ENCODE measurements around the gene ZGPAT.

ZGPAT gene

DNA sequence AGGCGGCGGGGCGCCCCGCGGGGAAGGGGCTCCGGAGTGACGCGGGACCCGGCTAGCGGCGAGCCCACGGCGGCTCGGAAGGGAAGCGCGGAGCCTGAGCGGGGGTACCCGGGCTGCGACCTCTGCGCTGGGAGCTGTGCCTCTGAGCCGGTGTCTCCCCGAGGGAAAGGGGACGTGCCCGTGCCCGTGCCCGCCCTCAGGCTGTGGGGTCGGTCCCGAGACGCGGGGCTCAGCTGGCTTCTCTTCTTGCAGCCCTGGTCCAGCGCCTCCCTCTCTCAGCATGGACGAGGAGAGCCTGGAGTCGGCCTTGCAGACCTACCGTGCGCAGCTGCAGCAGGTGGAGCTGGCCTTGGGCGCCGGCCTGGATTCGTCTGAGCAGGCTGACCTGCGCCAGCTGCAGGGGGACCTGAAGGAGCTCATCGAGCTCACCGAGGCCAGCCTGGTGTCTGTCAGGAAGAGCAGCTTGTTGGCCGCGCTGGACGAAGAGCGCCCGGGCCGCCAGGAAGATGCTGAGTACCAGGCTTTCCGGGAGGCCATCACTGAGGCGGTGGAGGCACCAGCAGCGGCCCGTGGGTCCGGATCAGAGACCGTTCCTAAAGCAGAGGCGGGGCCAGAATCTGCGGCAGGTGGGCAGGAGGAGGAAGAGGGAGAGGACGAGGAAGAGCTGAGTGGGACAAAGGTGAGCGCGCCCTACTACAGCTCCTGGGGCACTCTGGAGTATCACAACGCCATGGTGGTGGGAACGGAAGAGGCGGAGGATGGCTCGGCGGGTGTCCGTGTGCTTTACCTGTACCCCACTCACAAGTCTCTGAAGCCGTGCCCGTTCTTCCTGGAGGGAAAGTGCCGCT lies 686 bp downstream of the ZGPAT start:
- H3F3A ChIP-seq (ENCODE audit: control insufficient read depth, insufficient read depth): no peaks in the 10 kb centered on the region
- no peaks in the 10 kb centered on the region for H3K27me3 ChIP-seq (ENCODE audit: control insufficient read depth, low read length)
- H3K27ac ChIP-seq (ENCODE audit: low read depth, low read length): no peak overlapping the region
- no peak for TF ChIP-seq EZH2phosphoT487 (IDR thresholded peaks at IDR 0.05; ENCODE audit: borderline replicate concordance, low read length)
- TF ChIP-seq, protein P1, sequence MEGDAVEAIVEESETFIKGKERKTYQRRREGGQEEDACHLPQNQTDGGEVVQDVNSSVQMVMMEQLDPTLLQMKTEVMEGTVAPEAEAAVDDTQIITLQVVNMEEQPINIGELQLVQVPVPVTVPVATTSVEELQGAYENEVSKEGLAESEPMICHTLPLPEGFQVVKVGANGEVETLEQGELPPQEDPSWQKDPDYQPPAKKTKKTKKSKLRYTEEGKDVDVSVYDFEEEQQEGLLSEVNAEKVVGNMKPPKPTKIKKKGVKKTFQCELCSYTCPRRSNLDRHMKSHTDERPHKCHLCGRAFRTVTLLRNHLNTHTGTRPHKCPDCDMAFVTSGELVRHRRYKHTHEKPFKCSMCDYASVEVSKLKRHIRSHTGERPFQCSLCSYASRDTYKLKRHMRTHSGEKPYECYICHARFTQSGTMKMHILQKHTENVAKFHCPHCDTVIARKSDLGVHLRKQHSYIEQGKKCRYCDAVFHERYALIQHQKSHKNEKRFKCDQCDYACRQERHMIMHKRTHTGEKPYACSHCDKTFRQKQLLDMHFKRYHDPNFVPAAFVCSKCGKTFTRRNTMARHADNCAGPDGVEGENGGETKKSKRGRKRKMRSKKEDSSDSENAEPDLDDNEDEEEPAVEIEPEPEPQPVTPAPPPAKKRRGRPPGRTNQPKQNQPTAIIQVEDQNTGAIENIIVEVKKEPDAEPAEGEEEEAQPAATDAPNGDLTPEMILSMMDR (IDR thresholded peaks at IDR 0.05; ENCODE audit: low read depth, low read length, poor library complexity, severe bottlenecking): no peak
- H3K9me2 ChIP-seq (replicated peaks; ENCODE audit: control insufficient read depth, low read length): no peaks in the 10 kb centered on the region
- H3K9me3 ChIP-seq (ENCODE audit: control insufficient read depth, insufficient read depth, low read length): peaks cover 7% of the 10 kb centered on the region; the same call in 1 of the 2 replicates
- H3K4me2 ChIP-seq (ENCODE audit: low read length): peak overlapping the region; percentile 95
- H3K36me3 ChIP-seq (ENCODE audit: control insufficient read depth, low read length): peaks cover 81% of the 10 kb centered on the region
- peaks cover 18% of the 10 kb centered on the region for H3K4me1 ChIP-seq (ENCODE audit: control insufficient read depth, low read length)
- H3K79me2 ChIP-seq (ENCODE audit: control insufficient read depth, low read length): peaks cover 84% of the 10 kb centered on the region
- peak overlapping the region; percentile 87 for H3K4me3 ChIP-seq (ENCODE audit: low read length)
- H4K20me1 ChIP-seq (ENCODE audit: control insufficient read depth, insufficient read depth, low read depth, low read length): peaks cover 14% of the 10 kb centered on the region

DNA sequence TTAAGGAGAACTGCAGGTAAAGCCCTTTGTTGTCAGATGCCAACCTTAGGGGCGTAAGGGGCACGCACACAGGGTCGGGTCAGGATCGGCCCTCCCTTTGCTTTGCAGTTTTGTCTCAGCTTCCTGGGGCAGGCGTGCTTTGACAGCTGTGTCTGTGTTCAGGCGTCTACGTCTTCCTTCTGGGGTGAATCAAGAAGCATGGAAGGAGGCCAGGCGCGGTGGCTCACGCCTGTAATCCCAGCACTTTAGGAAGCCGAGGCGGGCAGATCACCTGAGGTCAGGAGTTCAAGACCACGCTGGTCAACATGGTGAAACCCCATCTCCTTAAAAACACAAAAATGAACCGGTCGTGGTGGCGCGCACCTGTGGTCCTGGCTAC lies 1.3 kb downstream of the ZGPAT start:
- Histone ChIP-seq H3K4me3 (ENCODE audit: low read length) (peak overlapping the region; percentile 87), H3K4me1 (ENCODE audit: control insufficient read depth, low read length) (peaks cover 18% of the 10 kb centered on the region), H3K4me2 (ENCODE audit: low read length) (peak overlapping the region; percentile 95), H3K36me3 (ENCODE audit: control insufficient read depth, low read length) (peaks cover 80% of the 10 kb centered on the region), H3F3A (ENCODE audit: control insufficient read depth, insufficient read depth) (no peaks in the 10 kb centered on the region), H3K79me2 (ENCODE audit: control insufficient read depth, low read length) (peaks cover 89% of the 10 kb centered on the region), H4K20me1 (ENCODE audit: control insufficient read depth, insufficient read depth, low read depth, low read length) (peaks cover 14% of the 10 kb centered on the region), H3K27me3 (ENCODE audit: control insufficient read depth, low read length) (no peaks in the 10 kb centered on the region), H3K9me3 (ENCODE audit: control insufficient read depth, insufficient read depth, low read length) (peaks cover 7% of the 10 kb centered on the region; the same call in 1 of the 2 replicates), H3K27ac (ENCODE audit: low read depth, low read length) (no peak overlapping the region), H3K9me2 (replicated peaks; ENCODE audit: control insufficient read depth, low read length) (no peaks in the 10 kb centered on the region)
- TF ChIP-seq EZH2phosphoT487 (IDR thresholded peaks at IDR 0.05; ENCODE audit: borderline replicate concordance, low read length): no peak
- TF ChIP-seq, protein P1 (IDR thresholded peaks at IDR 0.05; ENCODE audit: low read depth, low read length, poor library complexity, severe bottlenecking): no peak

DNA sequence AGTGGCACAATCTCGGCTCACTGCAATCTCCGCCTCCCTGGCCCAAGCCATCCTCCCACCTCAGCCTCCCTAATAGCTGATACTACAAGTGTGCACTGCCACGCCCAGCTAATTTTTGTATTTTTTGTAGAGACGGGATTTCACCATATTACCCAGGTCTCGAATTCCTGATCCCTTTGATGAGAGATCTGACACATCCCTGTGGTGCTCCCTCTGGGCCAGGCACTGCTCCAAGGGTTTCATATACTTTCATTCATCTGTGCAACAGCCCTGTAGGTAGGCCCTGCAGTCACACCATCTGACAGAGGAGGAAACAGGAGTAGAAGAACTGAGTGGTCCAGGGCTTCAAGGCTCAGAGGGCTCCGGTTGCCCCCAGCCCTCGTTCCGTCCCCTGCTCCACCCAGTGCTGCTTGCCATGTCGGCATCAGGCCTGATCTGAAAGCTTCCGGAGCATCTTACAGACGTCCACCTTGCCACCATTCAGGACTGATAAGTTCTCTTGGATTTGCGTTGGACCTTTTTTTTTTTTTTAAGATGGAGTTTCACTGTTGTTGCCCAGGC lies 3.3 kb downstream of the ZGPAT start:
- TF ChIP-seq, protein P1 (IDR thresholded peaks at IDR 0.05; ENCODE audit: low read depth, low read length, poor library complexity, severe bottlenecking): no peak
- TF ChIP-seq EZH2phosphoT487 (IDR thresholded peaks at IDR 0.05; ENCODE audit: borderline replicate concordance, low read length): no peak
- H4K20me1 ChIP-seq (ENCODE audit: control insufficient read depth, insufficient read depth, low read depth, low read length): peaks cover 10% of the 10 kb centered on the region
- no peaks in the 10 kb centered on the region for H3K9me2 ChIP-seq (replicated peaks; ENCODE audit: control insufficient read depth, low read length)
- no peak overlapping the region for H3K27ac ChIP-seq (ENCODE audit: low read depth, low read length)
- H3K4me3 ChIP-seq (ENCODE audit: low read length): no peak overlapping the region
- peaks cover 94% of the 10 kb centered on the region for H3K79me2 ChIP-seq (ENCODE audit: control insufficient read depth, low read length)
- H3K27me3 ChIP-seq (ENCODE audit: control insufficient read depth, low read length): no peaks in the 10 kb centered on the region
- no peak overlapping the region for H3K4me2 ChIP-seq (ENCODE audit: low read length)
- H3K4me1 ChIP-seq (ENCODE audit: control insufficient read depth, low read length): peaks cover 15% of the 10 kb centered on the region
- H3K36me3 ChIP-seq (ENCODE audit: control insufficient read depth, low read length): peaks cover 71% of the 10 kb centered on the region
- H3F3A ChIP-seq (ENCODE audit: control insufficient read depth, insufficient read depth): no peaks in the 10 kb centered on the region
- peaks cover 7% of the 10 kb centered on the region; the same call in 1 of the 2 replicates for H3K9me3 ChIP-seq (ENCODE audit: control insufficient read depth, insufficient read depth, low read length)

All from DOHH2 (cell line).